ENCODE results near the gene ATN1. TPM values are rescaled to one million over a fixed set of nuclear protein-coding genes. Genes with fewer than 3 reads are reported as not detected.

Gene ATN1
- polyA plus RNA-seq, 1 experiment, result 15.9 TPM

- CTCF ChIA-PET, result interaction anchor here (0.6 to 2.0 kb wide), 4 partner anchors 8 to 89 kb away, joined by 3 to 8 read pairs (median 4); no protein-coding TSS in a partner anchor
- Histone ChIP-seq H3K36me3 (ENCODE audit: control insufficient read depth, insufficient read depth, low read length) (no peaks in the 10 kb centered on the region), H3K4me3 (ENCODE audit: low read depth, low read length) (no peak overlapping the region), H3K27me3 (ENCODE audit: control insufficient read depth, insufficient read depth, low read length) (no peaks in the 10 kb centered on the region)
- POLR2A ChIA-PET, result no interaction called here
- no peak for DNase-seq (ENCODE audit: low read depth)
- TF ChIP-seq CTCF (IDR thresholded peaks at IDR 0.05; ENCODE audit: insufficient read depth, low read depth, low read length), result no peak
Measured at GRCh38 chr12:6954316-6955107, 26.8 kb downstream of the ATN1 start.

- CTCF ChIA-PET, result interaction anchor here (0.6 to 2.0 kb wide), 3 partner anchors 9 to 88 kb away, joined by 4 to 8 read pairs (median 5); no protein-coding TSS in a partner anchor
- DNase-seq (ENCODE audit: low read depth), result no peak
- POLR2A ChIA-PET, result no interaction called here
- Histone ChIP-seq H3K4me3 (ENCODE audit: low read depth, low read length) (no peak overlapping the region), H3K27me3 (ENCODE audit: control insufficient read depth, insufficient read depth, low read length) (no peaks in the 10 kb centered on the region), H3K36me3 (ENCODE audit: control insufficient read depth, insufficient read depth, low read length) (no peaks in the 10 kb centered on the region)
- TF ChIP-seq CTCF (IDR thresholded peaks at IDR 0.05; ENCODE audit: insufficient read depth, low read depth, low read length), result no peak
Measured at GRCh38 chr12:6955108-6956020, 27.6 kb downstream of the ATN1 start.

GRCh38 chr12:6956021-6956727, 28.4 kb downstream of the ATN1 start:
- Histone ChIP-seq H3K4me3 (ENCODE audit: low read depth, low read length) (no peak overlapping the region), H3K27me3 (ENCODE audit: control insufficient read depth, insufficient read depth, low read length) (no peaks in the 10 kb centered on the region), H3K36me3 (ENCODE audit: control insufficient read depth, insufficient read depth, low read length) (no peaks in the 10 kb centered on the region)
- DNase-seq (ENCODE audit: low read depth), result no peak
- TF ChIP-seq CTCF (IDR thresholded peaks at IDR 0.05; ENCODE audit: insufficient read depth, low read depth, low read length), result no peak
- POLR2A ChIA-PET, result no interaction called here
- CTCF ChIA-PET, result interaction anchor here (0.7 to 1.2 kb wide), 4 partner anchors 9 to 157 kb away, joined by 3 to 5 read pairs (median 4); no protein-coding TSS in a partner anchor

GRCh38 chr12:6957151-6957701, 29.5 kb downstream of the ATN1 start:
- Histone ChIP-seq H3K4me3 (ENCODE audit: low read depth, low read length) (no peak overlapping the region), H3K27me3 (ENCODE audit: control insufficient read depth, insufficient read depth, low read length) (no peaks in the 10 kb centered on the region), H3K36me3 (ENCODE audit: control insufficient read depth, insufficient read depth, low read length) (no peaks in the 10 kb centered on the region)
- CTCF ChIA-PET, result interaction anchor here (0.9 to 2.6 kb wide), 5 partner anchors 8 to 156 kb away, joined by 3 to 9 read pairs (median 3); partner anchors contain the start of gene SPSB2
- DNase-seq (ENCODE audit: low read depth), result no peak
- no peak for TF ChIP-seq CTCF (IDR thresholded peaks at IDR 0.05; ENCODE audit: insufficient read depth, low read depth, low read length)
- POLR2A ChIA-PET, result no interaction called here
